Sigmoid colon (tissue), 7 donors: Measurements from ENCODE around the gene DIP2B. TPM values are rescaled to one million over a fixed set of nuclear protein-coding genes. Genes with fewer than 3 reads are reported as not detected.

Experiments used
- DNase-seq: peaks from one replicate; pipeline ENCODE4 v3.0.0-alpha.2; 2019
- H3K27ac ChIP-seq, 4 donors: fragments of 200-600 bp; sonication (generic); one replicate each; pipeline ENCODE4 v1.5.1; 2016 to 2019; ENCODE audit warnings: mild to moderate bottlenecking in 1 of 4
- H3K27me3 ChIP-seq, 3 donors: fragments of 200-600 bp; sonication (generic); one replicate each; pipeline ENCODE4 v1.5.1; 2019; ENCODE audit warnings: mild to moderate bottlenecking in 1 of 3
- H3K36me3 ChIP-seq, 4 donors: fragments of 200-600 bp; sonication (generic); one replicate each; pipeline ENCODE4 v1.5.1; 2016 to 2019
- H3K4me1 ChIP-seq, 4 donors: fragments of 200-600 bp; sonication (generic); one replicate each; pipeline ENCODE4 v1.5.1; 2017 to 2019
- H3K4me3 ChIP-seq, 4 donors: fragments of 200-600 bp; sonication (generic); one replicate each; pipeline ENCODE4 v1.5.1; 2017 to 2019; ENCODE audit warnings: mild to moderate bottlenecking in 2 of 4, moderate library complexity in 1 of 4
- H3K9me3 ChIP-seq, 4 donors: fragments of 200-600 bp in 3 of 4; sonication (generic) in 3 of 4; one replicate each; pipeline versions ENCODE4 v1.5.1 to v1.6.1; 2013 to 2019
- CTCF ChIP-seq, 4 experiments: fragments of 450-650 bp in 3 of 4; fragments of 200-600 bp in 1 of 4; IDR thresholded peaks; one replicate each; pipeline ENCODE4 v1.5.1; 2016 to 2019; ENCODE audit warnings: antibody characterized with exemption in 4 of 4, mild to moderate bottlenecking in 3 of 4, moderate library complexity in 2 of 4
- EP300 ChIP-seq, 4 donors: sonication (generic); formaldehyde crosslinking; IDR thresholded peaks; one replicate each; pipeline ENCODE4 v1.6.1; 2017; ENCODE audit warnings: antibody characterized with exemption in 4 of 4
- POLR2A ChIP-seq, 2 donors: fragments of 450-650 bp; IDR thresholded peaks; one replicate each; pipeline ENCODE4 v1.6.1; 2016; ENCODE audit warnings: antibody characterized with exemption in 2 of 2, mild to moderate bottlenecking in 2 of 2, moderate library complexity in 2 of 2
- POLR2AphosphoS5 ChIP-seq, 4 donors: sonication (generic); formaldehyde crosslinking; IDR thresholded peaks; one replicate each; pipeline ENCODE4 v1.6.1; 2017; ENCODE audit warnings: antibody characterized with exemption in 4 of 4
- WGBS, 2 donors: extraction: QIAGEN DNeasy Blood & Tissue Kit; methylation state at CpG; one replicate each; pipeline ENCODE4 v1.1.7; 2013; 5-methylcytosine and 5-hydroxymethylcytosine counted together
- intact Hi-C: fragments of 100-400 bp; cut with DNase I; formaldehyde crosslinking; loops from one replicate; pipeline ENCODE4 v1.15.1; 2023
- polyA plus RNA-seq, 3 donors: library from polyadenylated mRNA; stranded (reverse); fragments of 200-250 nt; gene quantifications; one replicate each; pipeline ENCODE4 v1.2.3, GENCODE V29; 2013
- total RNA-seq, 4 donors: library from RNA; depleted of rRNA; stranded (reverse); fragments of >200 nt; gene quantifications; one replicate each; pipeline ENCODE4 v1.1.0, GENCODE V29; 2016
- donor health status: healthy with polysubstance abuse.
- donor health status: Bipolar disorder and iron deficiency.
- donor health status: healthy.

DIP2B gene
- total and polyA plus RNA-seq, 7 donors, result 7.2 to 28.0 (median 16.4) TPM

- no peaks in the 10 kb centered on the region for H3K9me3 ChIP-seq
- peaks cover 0 to 31% (median 0%) of the 10 kb centered on the region in 4 donors for H3K36me3 ChIP-seq
- H3K4me1 ChIP-seq, result peaks cover 0 to 6% (median 4%) of the 10 kb centered on the region in 4 donors
- no peak overlapping the region for H3K4me3 ChIP-seq
- DNase-seq, result no peak
- H3K27ac ChIP-seq, result no peak overlapping the region
- TF ChIP-seq EP300 (IDR thresholded peaks at IDR 0.05), result no peak
- TF ChIP-seq CTCF (IDR thresholded peaks at IDR 0.05), result no peak
- TF ChIP-seq POLR2A (IDR thresholded peaks at IDR 0.05), result no peak
- no peak for TF ChIP-seq POLR2AphosphoS5 (IDR thresholded peaks at IDR 0.05)
- intact Hi-C loops, result no loop called here
- no peaks in the 10 kb centered on the region for H3K27me3 ChIP-seq
- 90 to 92% methylated on average over 6 of the region's 6 CpGs for WGBS, 2 donors
Measured at GRCh38 chr12:50628394-50628793, 123.6 kb downstream of the DIP2B start.

- Histone ChIP-seq H3K4me3 (no peak overlapping the region), H3K4me1 (peaks cover 0 to 19% (median 8%) of the 10 kb centered on the region in 4 donors), H3K36me3 (peaks cover 0 to 15% (median 0%) of the 10 kb centered on the region in 4 donors), H3K9me3 (no peaks in the 10 kb centered on the region), H3K27ac (no peak overlapping the region), H3K27me3 (no peaks in the 10 kb centered on the region)
- intact Hi-C loops, result no loop called here
- no peak for TF ChIP-seq EP300 (IDR thresholded peaks at IDR 0.05)
- TF ChIP-seq POLR2AphosphoS5 (IDR thresholded peaks at IDR 0.05), result no peak
- TF ChIP-seq CTCF (IDR thresholded peaks at IDR 0.05), result no peak
- TF ChIP-seq POLR2A (IDR thresholded peaks at IDR 0.05), result no peak
- 82 to 92% methylated on average over 6 of the region's 6 CpGs for WGBS, 2 donors
- no peak for DNase-seq
Measured at GRCh38 chr12:50633955-50634354, 129.2 kb downstream of the DIP2B start.

GRCh38 chr12:50634379-50634778 lies 129.6 kb downstream of the DIP2B start:
- Histone ChIP-seq H3K4me3 (no peak overlapping the region), H3K36me3 (peaks cover 0 to 15% (median 0%) of the 10 kb centered on the region in 4 donors), H3K9me3 (no peaks in the 10 kb centered on the region), H3K27me3 (no peaks in the 10 kb centered on the region), H3K4me1 (peaks cover 0 to 19% (median 8%) of the 10 kb centered on the region in 4 donors), H3K27ac (no peak overlapping the region)
- 91 to 93% methylated on average over 2 of the region's 2 CpGs for WGBS, 2 donors
- DNase-seq, result no peak
- intact Hi-C loops, result no loop called here
- TF ChIP-seq POLR2AphosphoS5 (IDR thresholded peaks at IDR 0.05) (no peak), POLR2A (IDR thresholded peaks at IDR 0.05) (no peak), CTCF (IDR thresholded peaks at IDR 0.05) (no peak), EP300 (IDR thresholded peaks at IDR 0.05) (no peak)

GRCh38 chr12:50635364-50635763 lies 130.6 kb downstream of the DIP2B start:
- H3K36me3 ChIP-seq, result peaks cover 0 to 15% (median 0%) of the 10 kb centered on the region in 4 donors
- no peak overlapping the region for H3K27ac ChIP-seq
- H3K4me3 ChIP-seq, result no peak overlapping the region
- H3K27me3 ChIP-seq, result no peaks in the 10 kb centered on the region
- intact Hi-C loops, result loop anchor here (5.0 kb wide), 1 partner anchor 63 kb away; no protein-coding TSS in a partner anchor
- peaks cover 0 to 19% (median 8%) of the 10 kb centered on the region in 4 donors for H3K4me1 ChIP-seq
- 13 to 33% methylated on average over 5 of the region's 5 CpGs for WGBS, 2 donors
- no peak for DNase-seq
- TF ChIP-seq EP300 (IDR thresholded peaks at IDR 0.05), result no peak
- no peak for TF ChIP-seq POLR2A (IDR thresholded peaks at IDR 0.05)
- TF ChIP-seq POLR2AphosphoS5 (IDR thresholded peaks at IDR 0.05), result no peak
- no peak for TF ChIP-seq CTCF (IDR thresholded peaks at IDR 0.05)
- H3K9me3 ChIP-seq, result no peaks in the 10 kb centered on the region

- Histone ChIP-seq H3K36me3 (peaks cover 0 to 14% (median 0%) of the 10 kb centered on the region in 4 donors), H3K4me3 (no peak overlapping the region), H3K9me3 (no peaks in the 10 kb centered on the region), H3K4me1 (peaks cover 0 to 19% (median 8%) of the 10 kb centered on the region in 4 donors), H3K27me3 (no peaks in the 10 kb centered on the region), H3K27ac (no peak overlapping the region)
- DNase-seq, result no peak
- intact Hi-C loops, result loop anchor here (5.0 kb wide), 1 partner anchor 64 kb away; no protein-coding TSS in a partner anchor
- 30 to 78% methylated on average over 4 of the region's 4 CpGs for WGBS, 2 donors
- no peak for TF ChIP-seq EP300 (IDR thresholded peaks at IDR 0.05)
- TF ChIP-seq POLR2A (IDR thresholded peaks at IDR 0.05), result no peak
- TF ChIP-seq POLR2AphosphoS5 (IDR thresholded peaks at IDR 0.05), result no peak
- TF ChIP-seq CTCF (IDR thresholded peaks at IDR 0.05), result no peak
Measured at GRCh38 chr12:50635857-50636256, 131.1 kb downstream of the DIP2B start.
